ENCODE data around the gene QSOX2.
"Not testable (repeated sequence)": the region's sequence is repeated elsewhere in the genome, so short reads cannot be mapped to it uniquely, and the experiment has no call there.

The QSOX2 gene

DNA sequence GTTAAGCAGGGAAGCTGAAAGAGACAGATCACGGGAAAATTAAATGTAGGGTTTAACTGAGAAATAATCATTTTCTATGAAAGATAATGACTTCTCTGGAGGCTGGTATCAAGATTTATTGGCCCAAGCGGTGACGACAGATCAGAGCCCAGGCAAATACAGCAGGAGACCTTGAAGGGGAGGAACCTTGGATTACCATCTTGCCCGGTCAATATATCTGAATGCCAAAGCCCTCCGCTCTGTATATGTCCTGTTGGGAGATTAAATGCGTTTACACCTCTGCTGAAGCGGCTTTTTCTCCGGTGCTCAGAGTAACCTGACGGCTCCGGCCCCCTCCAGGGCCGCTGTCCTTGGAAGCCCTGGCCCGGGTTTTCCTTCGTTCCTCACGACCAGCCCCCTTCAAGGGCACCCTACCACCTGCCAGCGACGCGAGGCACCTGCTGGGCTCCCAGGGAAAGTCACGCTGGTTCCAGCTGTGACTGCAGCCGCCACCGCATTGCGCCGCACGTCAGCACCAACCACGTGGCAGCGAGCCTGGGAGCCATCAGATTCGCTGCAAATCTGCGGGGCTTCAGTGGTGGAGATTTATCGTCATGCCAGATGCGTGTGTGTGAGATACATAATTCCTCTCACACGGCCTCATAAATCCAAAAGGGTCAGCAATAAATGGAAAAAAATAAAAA, 4.4 kb upstream of the QSOX2 start:
- no peak for DNase-seq

DNA sequence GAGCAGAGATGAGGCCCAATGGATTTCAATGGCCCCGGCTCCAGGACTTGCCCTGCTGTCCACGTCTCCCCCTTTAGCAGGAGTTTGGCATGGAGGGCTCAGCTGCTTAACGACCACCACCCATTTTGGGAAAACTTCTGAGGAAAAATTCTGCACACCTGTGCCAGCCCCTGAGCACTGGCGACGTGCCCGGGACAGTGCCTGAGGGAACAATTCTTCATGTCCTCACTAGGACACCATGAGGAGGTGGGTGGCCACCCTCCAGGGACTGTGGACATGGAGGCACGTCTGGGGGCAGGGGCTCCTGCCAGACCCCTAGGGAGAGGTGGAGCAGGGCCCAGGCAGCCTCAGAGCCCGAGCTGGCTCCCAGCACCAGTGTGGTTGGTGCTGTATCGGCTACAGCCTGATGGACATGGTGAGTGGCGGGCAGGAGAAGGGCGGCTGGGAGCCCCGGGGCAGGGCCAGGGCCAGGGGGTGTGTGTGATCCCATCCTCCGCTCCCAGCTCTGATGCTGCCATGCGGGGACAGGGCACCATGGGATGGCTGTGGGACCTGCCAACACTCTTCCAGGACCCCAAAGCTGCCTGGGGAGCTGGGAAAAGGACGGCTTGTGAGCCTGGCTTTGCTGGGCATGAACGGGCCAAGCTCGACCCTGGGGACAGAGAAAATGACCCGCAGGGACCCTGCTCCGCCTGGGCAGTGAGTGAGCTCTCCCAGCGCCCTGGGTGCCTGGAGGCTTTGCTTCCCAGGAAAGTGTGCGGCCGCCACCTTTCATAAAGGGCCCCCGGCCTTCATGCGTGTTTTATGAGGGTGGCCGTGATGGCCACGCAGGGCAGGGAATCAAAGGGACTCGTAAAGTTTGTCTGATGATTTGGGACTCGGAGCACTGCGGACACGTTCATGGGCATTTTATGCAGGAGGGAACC, 3.6 kb upstream of the QSOX2 start:
- no peak for DNase-seq

DNA sequence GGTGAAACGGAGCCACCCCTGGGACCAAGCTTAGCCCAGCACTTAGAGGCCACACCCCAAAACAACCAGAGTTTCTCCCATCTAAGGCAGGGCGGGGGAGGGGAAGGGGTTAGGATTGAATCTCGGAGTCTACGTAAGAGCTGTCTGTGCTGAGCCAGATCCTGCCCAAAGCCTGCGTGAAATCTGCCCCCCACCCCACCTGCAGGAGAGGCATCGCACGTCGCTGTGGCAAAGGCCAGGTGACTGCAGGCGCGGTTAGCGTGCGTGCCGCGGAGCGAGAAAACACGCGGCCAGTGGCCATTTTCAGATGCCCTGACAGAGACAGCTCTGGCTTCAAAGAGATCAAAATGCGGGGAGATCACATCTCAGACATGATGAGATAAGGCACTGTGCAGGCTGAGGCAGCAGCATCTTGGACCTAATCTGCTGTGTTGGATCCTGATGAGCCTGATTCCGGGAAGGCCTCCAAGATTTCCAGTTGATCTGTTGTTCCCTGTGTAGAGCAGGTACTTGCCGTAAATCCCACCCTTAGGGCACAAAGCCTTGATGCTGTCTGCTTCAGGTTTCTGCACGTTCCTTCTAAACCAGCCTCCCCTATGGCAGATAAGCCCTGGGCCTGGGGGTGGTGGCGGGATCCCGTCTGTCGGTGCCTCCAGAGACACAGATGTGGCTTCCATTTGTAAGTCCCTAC, 2.5 kb upstream of the QSOX2 start:
- no peak for DNase-seq

DNA sequence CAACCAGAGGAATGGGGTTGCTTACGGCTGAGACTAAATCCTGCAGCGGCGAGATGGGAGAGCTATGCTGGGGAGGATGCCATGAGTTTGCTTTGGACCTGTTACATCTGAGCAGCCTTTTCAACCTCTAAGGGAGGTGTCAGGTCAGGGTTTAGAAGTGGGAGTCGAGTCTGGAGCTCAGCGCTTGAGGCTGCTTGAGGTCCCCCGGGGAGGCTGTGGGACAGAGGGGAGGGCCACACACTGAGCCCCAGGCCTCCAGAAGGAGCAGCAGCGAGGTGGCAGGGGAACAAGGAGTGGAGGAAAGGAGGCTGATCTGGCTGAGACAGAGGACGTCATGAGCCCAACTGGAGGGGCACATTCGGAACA, 1.9 kb upstream of the QSOX2 start:
- no peak for DNase-seq

DNA sequence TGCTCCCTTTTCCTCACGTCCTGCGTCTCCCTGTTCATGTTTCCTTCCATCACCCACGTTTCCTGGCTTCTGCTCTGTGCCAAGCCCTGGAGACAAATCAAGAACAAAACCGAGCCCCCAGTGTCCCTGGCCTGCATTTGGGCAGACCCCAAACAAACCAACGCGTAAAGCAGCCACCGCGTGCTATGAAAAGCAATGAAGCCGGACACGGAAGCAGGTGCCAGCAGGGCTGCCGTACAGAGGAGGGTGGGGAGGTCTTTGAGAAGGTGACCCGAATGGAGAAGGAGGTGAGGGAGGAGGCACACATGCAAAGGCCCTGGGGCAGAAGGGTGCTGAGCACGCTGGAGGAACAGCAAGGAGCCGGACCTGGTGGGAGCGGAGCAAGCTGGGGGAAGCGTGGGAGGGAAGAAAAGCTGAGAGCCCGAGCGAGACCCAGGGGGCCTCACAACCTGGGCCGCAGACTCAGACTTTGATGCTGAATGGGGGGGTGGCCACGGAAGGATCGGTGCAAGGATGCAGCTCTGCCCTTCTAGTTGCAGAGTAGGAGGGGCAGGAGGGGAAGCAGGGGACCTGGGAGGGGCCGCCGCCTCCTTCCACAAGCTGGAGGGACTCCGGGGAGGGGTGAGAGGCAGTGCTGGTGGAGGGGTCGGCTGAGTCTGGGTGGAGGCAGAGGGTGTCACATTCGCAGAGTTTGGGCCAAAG, 1.4 kb upstream of the QSOX2 start:
- DNase-seq, result no peak

DNA sequence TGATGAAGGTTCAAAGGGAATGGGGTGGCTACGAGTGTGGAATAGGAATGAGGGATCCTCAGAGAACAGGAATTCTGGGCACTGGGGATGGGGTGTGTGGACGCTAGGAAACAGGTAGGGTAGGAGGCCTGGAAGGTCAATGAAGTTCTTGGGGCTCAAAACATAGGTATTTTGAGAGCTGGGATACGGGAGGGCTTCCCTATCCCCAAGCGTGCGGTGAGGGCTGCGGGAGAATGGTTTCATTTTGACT, 718 bp downstream of the QSOX2 start:
- DNase-seq, result no peak

DNA sequence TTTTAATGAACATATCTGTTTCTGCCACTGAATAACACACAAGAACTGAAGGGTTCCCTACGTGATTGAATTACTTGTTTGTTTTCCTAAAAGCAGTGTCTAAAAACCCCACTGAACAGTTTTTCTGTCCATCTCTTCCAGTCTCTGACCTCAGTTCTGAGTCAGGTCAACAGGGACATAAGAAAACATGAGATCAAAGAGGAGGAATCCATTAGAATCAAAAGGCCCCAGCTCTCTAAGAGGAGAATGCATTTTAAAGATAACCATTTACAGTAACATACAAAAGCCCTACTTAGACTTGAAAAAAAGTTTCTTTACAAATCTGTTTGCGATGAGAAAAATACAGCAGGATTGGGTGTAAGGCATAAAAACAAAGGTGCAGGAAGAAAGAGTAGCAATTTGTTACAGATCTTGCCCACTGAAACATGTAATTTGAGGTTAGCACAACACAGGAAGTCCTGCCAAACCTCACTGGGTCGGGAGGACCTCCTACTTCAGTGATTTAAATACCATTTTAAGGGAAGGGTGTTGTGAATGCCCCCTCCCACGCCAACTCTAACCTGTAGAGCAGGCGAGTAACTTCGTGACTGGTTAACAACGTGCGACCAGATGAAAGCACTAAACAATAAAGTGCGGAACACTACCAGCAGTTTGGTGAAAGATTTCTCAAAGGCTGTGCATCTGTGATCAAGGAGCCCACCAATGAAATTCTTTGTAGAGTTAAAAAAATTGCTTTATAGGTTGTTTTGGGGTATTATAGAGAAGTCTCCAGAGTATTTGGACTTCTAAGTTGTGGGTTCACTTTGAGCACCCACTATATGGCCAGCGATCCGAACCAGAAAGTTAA, 1.3 kb downstream of the QSOX2 start:
- no peak for DNase-seq

DNA sequence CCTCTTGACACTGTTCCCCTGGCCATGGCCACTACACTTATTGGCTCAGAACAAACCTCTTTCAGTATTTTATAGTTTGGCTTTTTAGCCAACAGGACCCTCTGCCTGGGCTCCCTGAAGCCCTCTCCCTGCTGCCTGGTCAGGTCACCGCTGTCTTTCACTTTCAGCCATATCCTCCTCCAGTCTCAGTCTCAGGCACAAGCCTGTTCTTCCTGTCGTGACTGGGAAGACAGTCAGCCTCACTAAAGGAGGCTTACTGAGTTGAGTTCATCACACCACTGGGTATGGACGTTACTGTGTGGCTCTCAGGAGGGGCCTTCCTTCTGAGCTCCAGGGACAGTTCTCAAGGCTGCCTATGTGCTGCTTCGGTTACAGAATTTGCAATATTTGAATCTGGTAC, 2.0 kb downstream of the QSOX2 start:
- no peak for DNase-seq

DNA sequence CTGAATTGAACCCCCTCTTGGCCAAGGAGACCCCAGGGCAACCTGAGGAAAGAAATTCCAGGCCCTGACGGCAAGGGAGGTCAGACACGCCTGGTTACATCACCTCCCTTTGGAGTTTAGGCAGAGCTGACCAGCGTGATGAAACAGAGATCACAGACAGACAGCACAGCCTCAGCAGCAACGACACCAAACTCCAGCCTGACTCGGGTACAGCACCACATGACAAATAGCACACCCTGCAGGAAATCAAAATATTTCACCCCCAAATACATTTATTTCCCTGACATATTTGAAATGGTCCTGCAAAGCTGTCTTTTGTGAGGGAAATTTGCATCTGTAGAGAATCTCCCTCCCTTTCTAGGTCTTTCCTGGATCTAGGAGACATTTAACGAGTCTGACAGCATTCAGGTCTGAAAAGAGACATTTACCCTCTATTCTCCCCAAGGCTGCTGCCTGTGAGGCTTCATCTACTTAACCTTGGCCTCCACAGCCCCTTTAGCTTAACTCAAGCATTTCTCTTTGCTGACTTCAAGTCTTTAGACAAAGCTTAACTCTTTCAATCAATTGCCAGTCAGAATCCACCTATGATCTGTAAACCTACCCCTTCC, 2.6 kb downstream of the QSOX2 start:
- DNase-seq, result no peak

DNA sequence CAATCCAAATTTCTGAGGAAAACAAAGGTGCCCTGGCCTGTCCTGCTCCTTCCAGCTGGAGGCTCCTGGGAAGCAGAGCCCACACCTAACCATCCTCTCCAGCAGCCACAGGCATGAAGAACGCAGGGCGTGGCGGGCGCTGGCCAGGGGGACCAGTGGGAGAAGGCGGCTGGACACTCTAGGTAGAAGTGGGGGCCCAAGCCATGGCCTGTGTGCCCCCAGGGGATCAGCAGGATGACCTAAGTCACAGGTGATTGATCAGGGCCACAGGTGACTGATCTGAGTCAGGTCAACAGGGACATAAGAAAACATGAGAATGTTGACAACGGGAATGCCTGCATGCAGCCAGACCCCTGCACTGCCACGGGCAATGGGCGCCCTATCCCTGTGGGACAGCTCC, 3.4 kb downstream of the QSOX2 start:
- DNase-seq, result no peak

DNA sequence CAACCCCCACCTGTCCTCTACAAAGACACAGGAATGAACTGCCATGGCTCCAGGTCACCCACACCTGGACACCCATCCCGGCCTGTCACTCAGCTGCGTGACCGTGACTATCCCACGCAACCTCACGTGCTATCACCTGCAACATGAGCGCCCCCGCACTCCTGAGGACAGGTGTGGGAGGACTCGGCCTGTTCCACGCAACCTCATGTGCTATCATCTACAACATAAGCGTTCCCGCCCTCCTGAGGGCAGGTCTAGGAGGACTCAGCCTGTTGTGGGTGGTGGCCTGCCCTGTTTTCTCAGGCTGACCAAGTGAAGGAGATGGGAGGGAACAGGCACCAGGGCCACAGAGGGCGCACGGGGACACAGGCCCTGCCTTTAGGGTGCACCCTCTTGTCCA, 4.1 kb downstream of the QSOX2 start:
- DNase-seq, result no peak

DNA sequence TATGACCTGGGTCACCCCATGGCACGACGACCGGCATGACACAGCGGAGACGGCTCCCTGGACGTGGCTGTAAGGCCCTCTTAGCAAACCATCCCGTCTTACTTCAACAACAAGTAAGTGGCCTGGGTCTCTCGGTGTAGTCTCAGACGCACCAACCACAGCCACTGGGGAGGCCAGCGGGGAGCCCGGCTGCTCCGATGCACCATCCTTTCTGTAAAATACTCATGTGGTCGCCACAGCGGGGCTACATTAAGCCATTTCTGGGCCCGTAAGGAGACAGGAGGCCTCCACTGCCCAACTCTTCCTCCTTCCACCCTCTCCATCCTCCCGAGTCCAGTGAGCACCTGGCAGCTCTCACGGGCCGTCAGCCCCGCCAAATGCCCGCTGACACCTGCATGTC, 4.7 kb downstream of the QSOX2 start:
- DNase-seq, result no peak

DNA sequence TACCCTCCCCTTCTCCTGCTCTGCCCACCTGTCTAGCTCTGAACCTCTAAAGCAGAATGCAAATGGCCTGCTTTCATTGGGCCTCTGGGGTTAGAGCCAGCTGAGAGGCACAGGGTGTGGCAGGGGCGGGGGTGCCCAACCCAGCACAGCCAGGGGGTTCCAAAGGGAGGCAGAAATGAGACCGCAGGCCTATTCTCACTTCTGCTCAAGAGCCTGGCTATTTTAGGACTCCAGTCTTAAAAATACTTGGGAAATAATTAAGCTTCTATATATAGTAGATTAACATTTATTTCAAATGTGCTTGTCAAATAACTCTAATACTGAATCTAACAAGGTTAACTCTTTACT, 5.7 kb downstream of the QSOX2 start:
- DNase-seq, result no peak

DNA sequence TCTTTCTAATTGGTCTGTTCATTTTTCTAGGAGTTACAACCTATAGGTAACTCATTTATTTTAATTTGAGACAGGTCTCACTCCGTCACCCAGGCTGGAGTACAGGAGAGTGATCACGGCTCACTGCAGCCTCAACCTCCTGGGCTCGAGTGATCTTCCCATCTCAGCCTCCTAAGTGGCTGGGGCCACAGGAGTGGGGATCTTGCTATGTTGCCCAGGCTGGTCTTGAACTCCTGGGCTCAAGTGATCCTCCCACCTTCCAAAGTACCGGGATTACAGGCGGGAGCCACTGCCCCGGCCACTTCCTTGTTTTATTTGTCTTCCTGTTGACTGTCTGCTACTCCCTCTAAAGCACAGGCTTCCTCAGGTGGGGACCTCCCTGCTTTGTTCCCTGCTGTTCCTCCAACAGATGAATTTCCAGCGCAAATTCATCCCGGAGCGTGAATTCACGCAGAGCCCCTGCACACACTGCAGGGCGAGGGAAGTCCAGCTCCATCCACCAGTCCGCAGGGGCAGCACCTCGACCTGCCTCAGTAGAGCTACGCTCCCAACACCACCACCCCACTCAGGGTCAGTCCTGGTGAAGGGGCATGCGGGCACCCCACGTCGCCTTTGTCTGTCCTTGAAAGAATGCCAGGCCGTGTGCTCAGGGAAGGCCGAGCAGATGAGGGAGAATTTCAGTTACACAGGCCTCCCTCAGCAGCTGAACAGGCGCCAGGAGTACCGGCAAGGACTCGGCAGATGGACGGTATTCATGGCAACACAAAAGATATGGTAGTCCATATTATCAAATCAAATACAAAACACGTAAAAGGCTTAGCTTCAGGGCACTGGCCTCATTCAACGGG, 6.3 kb downstream of the QSOX2 start:
- no peak for DNase-seq

DNA sequence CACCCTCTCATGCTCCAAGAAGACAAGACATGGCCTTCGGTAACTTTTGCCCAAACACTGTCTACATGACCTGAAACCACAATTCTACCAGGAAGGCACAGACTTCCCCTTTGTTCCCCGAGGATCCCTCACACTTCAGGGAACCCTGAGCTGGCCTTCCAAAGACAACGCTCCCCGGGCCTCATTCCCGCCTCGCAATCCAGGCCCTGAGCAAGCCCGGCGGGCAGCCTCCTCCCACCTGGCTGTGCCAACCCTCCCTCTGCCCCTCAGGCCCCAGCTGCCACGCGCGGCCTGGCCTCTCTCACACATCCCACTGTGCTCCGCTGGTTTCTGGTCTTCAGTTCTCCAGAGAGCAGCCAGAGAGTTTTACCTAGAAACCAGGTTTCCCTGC, 7.3 kb downstream of the QSOX2 start:
- DNase-seq, result no peak

DNA sequence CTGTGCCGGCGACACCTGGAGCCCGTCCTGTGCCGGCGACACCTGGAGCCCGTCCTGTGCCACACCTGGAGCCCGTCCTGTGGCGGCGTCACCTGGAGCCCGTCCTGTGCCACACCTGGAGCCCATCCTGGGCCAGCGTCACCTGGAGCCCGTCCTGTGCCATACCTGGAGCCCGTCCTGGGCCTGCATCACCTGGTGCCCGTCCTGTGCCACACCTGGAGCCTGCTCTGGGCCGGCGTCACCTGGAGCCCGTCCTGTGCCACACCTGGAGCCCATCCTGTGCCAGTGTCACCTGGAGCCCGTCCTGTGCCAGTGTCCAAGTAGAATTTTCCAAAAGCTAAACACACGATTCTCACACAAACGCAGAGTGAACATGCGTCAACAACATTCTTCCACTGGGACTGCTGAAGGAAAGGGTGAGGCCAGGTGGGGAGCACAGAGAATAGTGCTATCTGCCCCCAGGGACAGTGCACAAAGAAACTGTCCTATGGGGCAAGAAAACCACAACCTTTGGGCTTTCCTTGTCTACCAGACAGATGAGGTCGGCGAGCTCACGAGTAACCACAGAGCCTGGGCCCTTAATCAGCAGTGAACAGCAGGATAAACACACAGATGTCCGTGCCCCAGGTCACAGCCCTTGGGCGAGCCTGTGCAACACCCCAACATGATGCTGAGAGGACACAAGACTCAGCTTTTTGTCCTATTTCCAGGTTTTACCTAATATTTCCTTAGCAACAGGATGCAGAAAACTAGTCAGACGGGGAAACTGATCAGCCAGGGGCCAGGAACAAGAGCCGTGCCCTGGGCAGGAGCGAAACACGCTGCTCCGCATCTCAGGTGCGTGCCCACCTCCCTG, 7.9 kb downstream of the QSOX2 start:
- no peak for DNase-seq

DNA sequence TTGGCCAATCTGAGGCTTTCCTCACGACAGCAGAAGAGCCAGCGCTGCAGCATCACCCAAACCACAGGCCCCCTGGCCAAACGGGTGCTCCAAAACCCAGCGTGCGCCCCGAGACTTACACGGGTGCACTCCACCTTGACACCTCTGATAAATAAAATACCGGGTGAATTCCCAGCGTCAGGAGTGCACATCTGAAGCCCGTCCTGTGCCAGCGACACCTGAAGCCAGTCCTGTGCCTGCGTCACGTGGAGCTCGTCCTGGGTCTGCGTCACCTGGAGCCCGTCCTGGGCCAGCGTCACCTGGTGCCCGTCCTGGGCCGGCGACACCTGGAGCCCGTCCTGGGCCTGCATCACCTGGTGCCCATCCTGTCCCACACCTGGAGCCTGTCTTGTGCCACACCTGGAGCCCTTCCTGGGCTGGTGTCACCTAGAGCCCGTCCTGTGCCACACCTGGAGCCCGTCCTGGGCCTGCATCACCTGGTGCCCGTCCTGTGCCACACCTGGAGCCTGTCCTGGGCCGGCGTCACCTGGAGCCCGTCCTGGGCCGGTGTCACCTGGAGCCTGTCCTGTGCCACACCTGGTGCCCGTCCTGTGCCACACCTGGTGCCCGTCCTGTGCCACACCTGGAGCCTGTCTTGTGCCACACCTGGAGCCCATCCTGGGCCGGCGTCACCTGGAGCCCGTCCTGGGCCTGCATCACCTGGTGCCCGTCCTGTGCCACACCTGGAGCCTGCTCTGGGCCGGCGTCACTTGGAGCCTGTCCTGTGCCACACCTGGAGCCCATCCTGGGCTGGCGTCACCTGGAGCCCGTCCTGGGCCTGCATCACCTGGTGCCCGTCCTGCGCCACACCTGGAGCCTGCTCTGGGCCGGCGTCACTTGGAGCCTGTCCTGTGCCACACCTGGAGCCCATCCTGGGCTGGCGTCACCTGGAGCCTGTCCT, 8.9 kb downstream of the QSOX2 start:
- not testable (repeated sequence) for DNase-seq

DNA sequence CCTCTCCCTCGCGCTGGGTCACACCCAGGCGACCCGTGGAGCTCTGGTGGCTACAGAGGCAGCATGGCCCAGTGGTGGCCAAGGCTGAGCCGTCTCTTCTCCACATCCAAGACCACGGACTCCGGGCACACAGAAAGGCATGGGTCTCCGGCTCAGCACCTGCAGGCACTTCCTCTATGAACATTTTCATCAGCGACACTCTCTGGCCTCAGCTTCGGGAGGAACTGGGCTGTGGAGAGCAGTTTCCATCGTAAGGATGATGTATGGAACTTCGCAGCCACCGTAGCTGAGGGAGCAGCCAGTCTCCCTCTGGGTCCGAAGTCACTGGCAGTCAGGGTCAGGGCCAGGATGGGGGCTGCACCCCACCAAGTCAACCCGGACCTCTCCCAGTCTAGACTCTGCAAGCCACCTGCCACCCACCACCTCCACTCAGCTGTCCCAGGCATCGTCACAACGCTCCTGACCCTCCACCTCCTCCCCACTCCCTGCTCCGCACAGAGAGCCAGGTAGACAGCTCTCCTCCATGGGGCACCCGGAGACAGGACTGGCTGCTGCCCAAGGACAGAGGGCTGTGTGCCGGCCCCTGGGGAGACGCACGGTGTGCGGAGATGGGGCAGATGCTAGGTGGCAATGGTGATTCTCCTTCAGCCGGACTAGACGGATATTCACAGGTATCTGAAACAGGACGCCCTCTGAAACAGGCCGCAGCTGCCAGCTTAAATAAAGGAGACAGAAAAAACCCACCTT, 9.7 kb downstream of the QSOX2 start:
- DNase-seq, result no peak

All from activated CD4-positive, alpha-beta T cell treated with anti-CD3 and anti-CD28 coated beads for 1 hour (primary cell).